Activated CD4-positive, alpha-beta T cell treated with anti-CD3 and anti-CD28 coated beads, Interleukin-2, amount 10 ng/mL, durations not matched to agents 7 days and 5 days (primary cell): Measurements from ENCODE around the gene PARVA. TPM values are rescaled to one million over a fixed set of nuclear protein-coding genes. Genes with fewer than 3 reads are reported as not detected.

Experiments
- CTCF ChIA-PET: fragments of 350-600 bp; sonication (Branson Sonifier 250); formaldehyde crosslinking; loops from one replicate; lab custom pipeline; 2021; ENCODE audit warnings: antibody characterized with exemption; lab: Charles Lee
- POLR2A ChIA-PET: fragments of 350-600 bp; sonication (Branson Sonifier 250); formaldehyde crosslinking; loops from one replicate; lab custom pipeline; 2021; ENCODE audit warnings: antibody characterized with exemption; lab: Charles Lee
- DNase-seq: peaks from one replicate; pipeline ENCODE4 v3.0.0-alpha.2; 2020
- H3K27ac Mint-ChIP-seq: one replicate; pipeline ENCODE4 v1.8.0; 2021; ENCODE audit warnings: mild to moderate bottlenecking, moderate library complexity, mixed read lengths
- H3K27me3 Mint-ChIP-seq: one replicate; pipeline ENCODE4 v1.8.0; 2021; ENCODE audit warnings: mixed read lengths
- H3K36me3 Mint-ChIP-seq: one replicate; pipeline ENCODE4 v1.8.0; 2021; ENCODE audit warnings: low read depth, mixed read lengths
- H3K4me1 Mint-ChIP-seq: one replicate; pipeline ENCODE4 v1.8.0; 2021; ENCODE audit warnings: mixed read lengths
- H3K4me3 Mint-ChIP-seq: one replicate; pipeline ENCODE4 v1.8.0; 2021; ENCODE audit warnings: mild to moderate bottlenecking, moderate library complexity, mixed read lengths
- H3K9me3 Mint-ChIP-seq: one replicate; pipeline ENCODE4 v1.8.0; 2021; ENCODE audit warnings: mixed read lengths
- total RNA-seq, 2 experiments: library from RNA; stranded (reverse); gene quantifications; one replicate each; pipeline ENCODE4 v1.2.3, GENCODE V29; 2021

The PARVA gene
- total RNA-seq, 2 experiments from 2014 or later = 0.22 TPM; not detected in 1

- ChIA-PET CTCF (interaction anchor here (0.5 kb wide), 1 partner anchor 129 kb away, joined by 3 read pairs; no protein-coding TSS in a partner anchor), POLR2A (no interaction called here)
- Mint-ChIP-seq H3K27ac (no peak overlapping the region), H3K4me1 (no peaks in the 10 kb centered on the region), H3K9me3 (no peaks in the 10 kb centered on the region), H3K27me3 (no peaks in the 10 kb centered on the region), H3K4me3 (no peak overlapping the region), H3K36me3 (no peaks in the 10 kb centered on the region)
- no peak for DNase-seq
Observed at GRCh38 chr11:12529041-12529440, 151.7 kb downstream of the PARVA start.

GRCh38 chr11:12529793-12530192, 152.4 kb downstream of the PARVA start:
- no peaks in the 10 kb centered on the region for H3K4me1 Mint-ChIP-seq
- H3K36me3 Mint-ChIP-seq = no peaks in the 10 kb centered on the region
- no peak for DNase-seq
- H3K27me3 Mint-ChIP-seq = no peaks in the 10 kb centered on the region
- ChIA-PET POLR2A (no interaction called here), CTCF (no interaction called here)
- no peak overlapping the region for H3K4me3 Mint-ChIP-seq
- H3K9me3 Mint-ChIP-seq = no peaks in the 10 kb centered on the region
- H3K27ac Mint-ChIP-seq = no peak overlapping the region

GRCh38 chr11:12531020-12531419, 153.6 kb downstream of the PARVA start:
- no peak for DNase-seq
- CTCF ChIA-PET = no interaction called here
- H3K4me3 Mint-ChIP-seq = no peak overlapping the region
- no peak overlapping the region for H3K27ac Mint-ChIP-seq
- H3K9me3 Mint-ChIP-seq = no peaks in the 10 kb centered on the region
- no peaks in the 10 kb centered on the region for H3K4me1 Mint-ChIP-seq
- POLR2A ChIA-PET = no interaction called here
- H3K27me3 Mint-ChIP-seq = no peaks in the 10 kb centered on the region
- H3K36me3 Mint-ChIP-seq = no peaks in the 10 kb centered on the region

GRCh38 chr11:12531681-12532080, 154.3 kb downstream of the PARVA start:
- Mint-ChIP-seq H3K27ac (no peak overlapping the region), H3K9me3 (no peaks in the 10 kb centered on the region), H3K36me3 (no peaks in the 10 kb centered on the region), H3K4me1 (no peaks in the 10 kb centered on the region), H3K4me3 (no peak overlapping the region), H3K27me3 (peaks cover 3% of the 10 kb centered on the region)
- CTCF ChIA-PET = no interaction called here
- POLR2A ChIA-PET = interaction anchor here (0.5 kb wide), 1 partner anchor 1216 kb away, joined by 3 read pairs; no protein-coding TSS in a partner anchor
- DNase-seq = no peak

GRCh38 chr11:12532580-12532979, 155.2 kb downstream of the PARVA start:
- Mint-ChIP-seq H3K27me3 (peaks cover 3% of the 10 kb centered on the region), H3K36me3 (no peaks in the 10 kb centered on the region), H3K9me3 (no peaks in the 10 kb centered on the region), H3K27ac (no peak overlapping the region), H3K4me1 (no peaks in the 10 kb centered on the region), H3K4me3 (no peak overlapping the region)
- POLR2A ChIA-PET = no interaction called here
- CTCF ChIA-PET = no interaction called here
- DNase-seq = no peak

GRCh38 chr11:12534549-12534948, 157.2 kb downstream of the PARVA start:
- no peak overlapping the region for H3K4me3 Mint-ChIP-seq
- H3K36me3 Mint-ChIP-seq = no peaks in the 10 kb centered on the region
- H3K4me1 Mint-ChIP-seq = no peaks in the 10 kb centered on the region
- no peak for DNase-seq
- ChIA-PET POLR2A (no interaction called here), CTCF (interaction anchor here (0.6 kb wide), 1 partner anchor 145 kb away, joined by 4 read pairs; no protein-coding TSS in a partner anchor)
- H3K27me3 Mint-ChIP-seq = peaks cover 3% of the 10 kb centered on the region
- H3K9me3 Mint-ChIP-seq = no peaks in the 10 kb centered on the region
- H3K27ac Mint-ChIP-seq = no peak overlapping the region

- Mint-ChIP-seq H3K36me3 (no peaks in the 10 kb centered on the region), H3K4me1 (no peaks in the 10 kb centered on the region), H3K27ac (no peak overlapping the region), H3K9me3 (no peaks in the 10 kb centered on the region), H3K4me3 (no peak overlapping the region), H3K27me3 (peaks cover 3% of the 10 kb centered on the region)
- ChIA-PET CTCF (interaction anchor here (0.6 kb wide), 1 partner anchor 144 kb away, joined by 4 read pairs; no protein-coding TSS in a partner anchor), POLR2A (no interaction called here)
- DNase-seq = no peak
Observed at GRCh38 chr11:12535321-12535720, 157.9 kb downstream of the PARVA start.

GRCh38 chr11:12536566-12536965, 159.2 kb downstream of the PARVA start:
- H3K36me3 Mint-ChIP-seq = no peaks in the 10 kb centered on the region
- no peak overlapping the region for H3K27ac Mint-ChIP-seq
- ChIA-PET CTCF (no interaction called here), POLR2A (no interaction called here)
- H3K27me3 Mint-ChIP-seq = peaks cover 3% of the 10 kb centered on the region
- no peaks in the 10 kb centered on the region for H3K4me1 Mint-ChIP-seq
- no peaks in the 10 kb centered on the region for H3K9me3 Mint-ChIP-seq
- no peak overlapping the region for H3K4me3 Mint-ChIP-seq
- DNase-seq = no peak

- DNase-seq = no peak
- Mint-ChIP-seq H3K9me3 (no peaks in the 10 kb centered on the region), H3K27ac (no peak overlapping the region), H3K4me1 (no peaks in the 10 kb centered on the region), H3K27me3 (peaks cover 3% of the 10 kb centered on the region), H3K36me3 (no peaks in the 10 kb centered on the region), H3K4me3 (no peak overlapping the region)
- ChIA-PET CTCF (no interaction called here), POLR2A (no interaction called here)
Observed at GRCh38 chr11:12537778-12538401, 160.5 kb downstream of the PARVA start.

- Mint-ChIP-seq H3K4me3 (no peak overlapping the region), H3K9me3 (no peaks in the 10 kb centered on the region), H3K4me1 (no peaks in the 10 kb centered on the region), H3K36me3 (no peaks in the 10 kb centered on the region), H3K27me3 (peaks cover 3% of the 10 kb centered on the region), H3K27ac (no peak overlapping the region)
- no peak for DNase-seq
- POLR2A ChIA-PET = no interaction called here
- CTCF ChIA-PET = no interaction called here
Observed at GRCh38 chr11:12538889-12539421, 161.6 kb downstream of the PARVA start.

GRCh38 chr11:12539572-12539971, 162.2 kb downstream of the PARVA start:
- Mint-ChIP-seq H3K4me1 (no peaks in the 10 kb centered on the region), H3K27me3 (peaks cover 3% of the 10 kb centered on the region), H3K9me3 (no peaks in the 10 kb centered on the region), H3K4me3 (no peak overlapping the region), H3K27ac (no peak overlapping the region), H3K36me3 (no peaks in the 10 kb centered on the region)
- no peak for DNase-seq
- CTCF ChIA-PET = no interaction called here
- POLR2A ChIA-PET = no interaction called here

- H3K9me3 Mint-ChIP-seq = no peaks in the 10 kb centered on the region
- H3K36me3 Mint-ChIP-seq = no peaks in the 10 kb centered on the region
- H3K27me3 Mint-ChIP-seq = peaks cover 3% of the 10 kb centered on the region
- no peak overlapping the region for H3K27ac Mint-ChIP-seq
- ChIA-PET POLR2A (no interaction called here), CTCF (no interaction called here)
- DNase-seq = no peak
- H3K4me1 Mint-ChIP-seq = no peaks in the 10 kb centered on the region
- no peak overlapping the region for H3K4me3 Mint-ChIP-seq
Observed at GRCh38 chr11:12540075-12540680, 162.8 kb downstream of the PARVA start.

GRCh38 chr11:12540913-12541582, 163.7 kb downstream of the PARVA start:
- CTCF ChIA-PET = no interaction called here
- Mint-ChIP-seq H3K9me3 (no peaks in the 10 kb centered on the region), H3K36me3 (no peaks in the 10 kb centered on the region), H3K27me3 (peaks cover 3% of the 10 kb centered on the region), H3K27ac (no peak overlapping the region), H3K4me1 (no peaks in the 10 kb centered on the region), H3K4me3 (no peak overlapping the region)
- POLR2A ChIA-PET = no interaction called here
- DNase-seq = no peak
